K562 (cell line): Measurements from ENCODE around the gene ZNF296. TPM values are rescaled to one million over a fixed set of nuclear protein-coding genes. Genes with fewer than 3 reads are reported as not detected.
A peak's percentile ranks its signal among the peaks of the same experiment; 100 is the strongest.

Source experiments
- ATAC-seq: fragments of 200-7000 bp; cut with Tn5 transposase; 3 replicates; pipeline ENCODE4 v1.9.1; 2020; ENCODE audit warnings: moderate library complexity
- BruUV-seq: library from RNA; stranded (reverse); fragments of 400-500 nt; replicated peaks from 2 replicates; lab custom pipeline; 2021; lab: Mats Ljungman, UMichigan
- CTCF ChIA-PET: fragments of 300-600 bp; formaldehyde crosslinking; extraction: SDS; loops from one replicate; lab custom pipeline; 2021; ENCODE audit warnings: low intra/inter-chr PET ratio; lab: Yijun Ruan, JAX
- POLR2A ChIA-PET: fragments of 300-600, 350-650 bp; sonication (Branson Sonifier 250); formaldehyde crosslinking; extraction: SDS; loops from one replicate; lab custom pipeline; 2021; ENCODE audit warnings: antibody characterized with exemption, inconsistent platforms; lab: Yijun Ruan, JAX
- DNase-seq, 4 experiments: peaks; one replicate each; pipeline versions ENCODE4 v3.0.0 to v3.0.0-alpha.2; 2011 to 2018; ENCODE audit warnings: low spot score in 3 of 4, mixed read lengths in 3 of 4; ENCODE audit errors: extremely low read depth in 1 of 4
- FAIRE-seq: peaks from 2 replicates; lab custom pipeline; 2011; peaks lifted over from hg19 to GRCh38; lab: Jason Lieb, UNC
- H2AFZ ChIP-seq: 2 replicates; pipeline ENCODE4 v1.6.0; 2011; ENCODE audit warnings: low read depth, low read length, control low read depth, inconsistent platforms
- H3K27ac ChIP-seq: fragments of 200-600 bp; 3 replicates; pipeline ENCODE4 v1.8.0; 2011; ENCODE audit warnings: low read depth, mild to moderate bottlenecking, control low read depth, inconsistent platforms, low read length, moderate library complexity, mixed read lengths; ENCODE audit errors: extremely low read depth
- H3K27me3 ChIP-seq, 2 experiments: fragments of 300-600 bp in 1 of 2; 2 replicates in 1 of 2; 3 replicates in 1 of 2; pipeline versions ENCODE4 v1.6.0 to v1.8.0; 2011; ENCODE audit warnings: inconsistent platforms in 2 of 2, low read length in 2 of 2, mild to moderate bottlenecking in 1 of 2, mixed read lengths in 1 of 2, moderate library complexity in 1 of 2; ENCODE audit not compliant: control insufficient read depth in 2 of 2, insufficient read depth in 2 of 2
- H3K36me3 ChIP-seq: fragments of 300-600 bp; 3 replicates; pipeline ENCODE4 v1.8.0; 2011; ENCODE audit warnings: mild to moderate bottlenecking, low read length, inconsistent platforms; ENCODE audit not compliant: control insufficient read depth, insufficient read depth
- H3K4me1 ChIP-seq, 2 experiments: fragments of 200-600 bp in 1 of 2; replicated peaks in 1 of 2; 2 replicates in 1 of 2; 3 replicates in 1 of 2; pipeline versions ENCODE4 v1.5.1 to v1.8.0; 2011; ENCODE audit warnings: inconsistent platforms in 2 of 2, low read length in 2 of 2, mild to moderate bottlenecking in 1 of 2, mixed read lengths in 1 of 2, moderate library complexity in 1 of 2; ENCODE audit not compliant: control insufficient read depth in 2 of 2, insufficient read depth in 2 of 2
- H3K4me2 ChIP-seq: 2 replicates; pipeline ENCODE4 v1.6.1; 2011; ENCODE audit warnings: low read length, control low read depth, inconsistent platforms, mixed read lengths; ENCODE audit not compliant: insufficient read depth
- H3K4me3 ChIP-seq: fragments of 200-600 bp; sonication (generic), shearing (Covaris generic); 2 replicates; pipeline ENCODE4 v1.5.1; 2016; ENCODE audit warnings: control low read depth, inconsistent platforms
- H3K79me2 ChIP-seq: fragments of 200-600 bp; 3 replicates; pipeline ENCODE4 v1.8.0; 2011; ENCODE audit warnings: low read length, inconsistent platforms; ENCODE audit not compliant: control insufficient read depth, insufficient read depth
- H3K9ac ChIP-seq, 2 experiments: 2 replicates each; pipeline versions ENCODE4 v1.6.0 to v1.6.1; 2011; ENCODE audit warnings: low read depth in 2 of 2, low read length in 2 of 2, control low read depth in 1 of 2, inconsistent platforms in 1 of 2, mild to moderate bottlenecking in 1 of 2, mixed read lengths in 1 of 2; ENCODE audit not compliant: insufficient read depth in 1 of 2
- H3K9me1 ChIP-seq: one replicate; pipeline ENCODE4 v1.6.0; 2011; ENCODE audit warnings: inconsistent platforms, mild to moderate bottlenecking, low read length, moderate library complexity; ENCODE audit not compliant: control insufficient read depth, insufficient read depth
- H3K9me3 ChIP-seq: replicated peaks from 2 replicates; pipeline ENCODE4 v1.5.1; 2011; ENCODE audit warnings: low read depth, low read length, inconsistent platforms; ENCODE audit not compliant: control insufficient read depth, insufficient read depth
- H4K20me1 ChIP-seq: replicated peaks from 2 replicates; pipeline ENCODE4 v1.6.1; 2011; ENCODE audit warnings: low read length, inconsistent platforms, mixed read lengths; ENCODE audit not compliant: control insufficient read depth, insufficient read depth
- CBFA2T3 ChIP-seq: fragments of 450-650 bp; IDR thresholded peaks from 2 replicates; pipeline ENCODE4 v1.6.1; 2017
- CEBPG ChIP-seq, 3 experiments: fragments of 200-800 bp in 1 of 3; sonication (Bioruptor generic) in 1 of 3; sonication (generic) in 1 of 3; formaldehyde crosslinking in 1 of 3; IDR thresholded peaks in 2 of 3; conservative IDR thresholded peaks in 1 of 3; 2 replicates each; pipeline versions ENCODE4 v1.6.1 to v1.8.0; 2016 to 2022; ENCODE audit warnings: missing compliant biosample characterization in 2 of 3, missing genetic modification characterization in 2 of 3, mild to moderate bottlenecking in 1 of 3, missing genetic modification reagents in 1 of 3
- KLF6 ChIP-seq: fragments of 250-450 bp; sonication (Bioruptor Pico); IDR thresholded peaks from 2 replicates; pipeline ENCODE4 v1.4.0; 2020; ENCODE audit warnings: mild to moderate bottlenecking, moderate library complexity, borderline replicate concordance
- NR1H2 ChIP-seq: sonication (generic); formaldehyde crosslinking; IDR thresholded peaks from 2 replicates; pipeline ENCODE4 v1.4.0; 2020; ENCODE audit warnings: mild to moderate bottlenecking, missing genetic modification reagents
- POLR3A ChIP-seq: IDR thresholded peaks from 2 replicates; pipeline ENCODE4 v1.6.1; 2011; ENCODE audit warnings: borderline replicate concordance, mild to moderate bottlenecking, moderate library complexity; ENCODE audit not compliant: insufficient read length, insufficient read depth; ENCODE audit errors: extremely low read depth
- PPARD ChIP-seq: fragments of 250-450 bp; sonication (Bioruptor Pico); IDR thresholded peaks from 2 replicates; pipeline ENCODE4 v1.8.0; 2022; ENCODE audit warnings: inconsistent platforms, mild to moderate bottlenecking, moderate library complexity
- PRDM10 ChIP-seq: fragments of 450-650 bp; IDR thresholded peaks from 2 replicates; pipeline ENCODE4 v1.6.1; 2018; ENCODE audit not compliant: partially characterized antibody
- SMARCB1 ChIP-seq: IDR thresholded peaks from 2 replicates; pipeline ENCODE4 v1.6.1; 2011; ENCODE audit warnings: improper control_type of control experiment, low read depth; ENCODE audit not compliant: insufficient read length
- SMARCE1 ChIP-seq: fragments of 450-650 bp; IDR thresholded peaks from 2 replicates; pipeline ENCODE4 v1.7.1; 2016; ENCODE audit warnings: mild to moderate bottlenecking
- TRIM25 ChIP-seq: fragments of 450-650 bp; IDR thresholded peaks from 2 replicates; pipeline ENCODE4 v1.7.0; 2016; ENCODE audit warnings: borderline replicate concordance
- YY1 ChIP-seq, 3 experiments: IDR thresholded peaks; 2 replicates each; pipeline ENCODE4 v1.6.1; 2011; ENCODE audit warnings: low read length in 2 of 3, mild to moderate bottlenecking in 2 of 3, moderate library complexity in 2 of 3, borderline replicate concordance in 1 of 3, control low read depth in 1 of 3, low read depth in 1 of 3; ENCODE audit not compliant: insufficient read depth in 3 of 3, insufficient replicate concordance in 2 of 3, control insufficient read depth in 1 of 3, insufficient read length in 1 of 3; ENCODE audit errors: extremely low read depth in 1 of 3
- ZBTB1 ChIP-seq: sonication (generic); formaldehyde crosslinking; IDR thresholded peaks from 2 replicates; pipeline ENCODE4 v1.8.1; 2023; ENCODE audit warnings: missing genetic modification reagents, low read depth, mild to moderate bottlenecking, borderline replicate concordance
- ZNF212 ChIP-seq: fragments of 450-650 bp; formaldehyde crosslinking; IDR thresholded peaks from 2 replicates; pipeline ENCODE4 v1.4.0; 2020; ENCODE audit warnings: mild to moderate bottlenecking
- ZNF696 ChIP-seq: fragments of 250-450 bp; sonication (Bioruptor Pico); conservative IDR thresholded peaks from 2 replicates; pipeline ENCODE4 v1.4.0; 2020; ENCODE audit warnings: mild to moderate bottlenecking, moderate library complexity
- WGBS: fragments of 100-300 bp; shearing (Covaris generic); methylation state at CpG from one replicate; pipeline ENCODE4 v1.1.6; 2016; ENCODE audit warnings: low coverage, mixed read lengths; ENCODE audit not compliant: insufficient coverage; ENCODE audit errors: missing lambda C conversion rate; 5-methylcytosine and 5-hydroxymethylcytosine counted together
- in situ Hi-C: fragments of 300-500 bp; cut with MboI; formaldehyde crosslinking; loops from 4 replicates; pipeline ENCODE4 v1.15.0; 2018; ENCODE audit warnings: inconsistent platforms, mixed read lengths
- intact Hi-C: fragments of 100-400 bp; cut with micrococcal nuclease; formaldehyde crosslinking; loops from 2 replicates; pipeline ENCODE4 v1.14.2; 2022
- polyA plus RNA-seq, 8 experiments: library from polyadenylated mRNA; depleted of rRNA in 4 of 8; stranded (reverse) in 5 of 8; unstranded in 3 of 8; fragments of >200 nt; fragmentation: Nextera tagmentation in 2 of 8; fragmentation: Illumina TruSeq in 1 of 8; extraction: Ambion mirVana in 2 of 8; extraction: Trizol in 1 of 8; gene quantifications; 2 replicates each; pipeline versions ENCODE4 v1.2.1 to v1.2.3, GENCODE V29; 2011 to 2014; ENCODE audit warnings: inconsistent platforms in 1 of 8, missing spikeins in 1 of 8
- total RNA-seq, 7 experiments: library from RNA; depleted of rRNA in 6 of 7; stranded (reverse); fragments of >200 nt in 6 of 7; fragmentation: Illumina TruSeq in 2 of 7; extraction: Trizol in 2 of 7; gene quantifications; 2 replicates each; pipeline versions ENCODE4 v1.2.1 to v1.2.3, GENCODE V29; 2011 to 2021; ENCODE audit warnings: low replicate concordance in 1 of 7

Gene ZNF296
- total and polyA plus RNA-seq, 9 of the 15 experiments (the other 6 are each of a cell fraction or from before 2014, with no cell fraction given): 0.03 to 8.8 (median 0.47) TPM; not detected in 1

- intact Hi-C loops: no loop called here
- H2AFZ ChIP-seq: peak overlapping the region; percentile 80
- 59% methylated on average over 15 of the region's 15 CpGs for WGBS
- no peak for TF ChIP-seq ZNF696
- TF ChIP-seq NR1H2 (CRISPR knock-in tag): no peak
- TF ChIP-seq SMARCE1: 0 out of 2 replicates have a peak, but pooled peaks have one; percentile 4
- no peak for TF ChIP-seq ZNF212 (CRISPR knock-in tag)
- no peak for TF ChIP-seq SMARCB1
- TF ChIP-seq PPARD (CRISPR knock-in tag): no peak
- no peak for TF ChIP-seq CBFA2T3
- 0 out of 2 replicates have a peak, but pooled peaks have one; percentile 23 for TF ChIP-seq TRIM25
- TF ChIP-seq YY1 (IDR thresholded peaks at IDR 0.05; ENCODE audit: borderline replicate concordance in 1 of 3, control insufficient read depth in 1 of 3, extremely low read depth in 1 of 3, insufficient read depth in 3 of 3, insufficient read length in 1 of 3, insufficient replicate concordance in 2 of 3, low read depth in 1 of 3, low read length in 2 of 3): peak in 1 of 3 experiments; percentile 23
- no peak for TF ChIP-seq ZBTB1
- TF ChIP-seq PRDM10: no peak
- no peak for TF ChIP-seq KLF6 (CRISPR knock-in tag)
- no peak for TF ChIP-seq POLR3A
- TF ChIP-seq CEBPG (CRISPR knock-in tag; IDR thresholded peaks at IDR 0.05): no peak
- TF ChIP-seq CEBPG (tag; conservative IDR thresholded peaks at IDR 0.05 in 1 of 2, IDR thresholded peaks at IDR 0.05 in 1 of 2): no peak
These were observed 813 bp upstream of the ZNF296 start for GRCh38 chr19:45076851-45077730.

More at GRCh38 chr19:45076851-45077730, 813 bp upstream of the ZNF296 start:
- in situ Hi-C loops: no loop called here
- Histone ChIP-seq H3K79me2 (peaks cover 58% of the 10 kb centered on the region), H3K4me2 (peak overlapping the region; percentile 74), H3K9me3 (no peaks in the 10 kb centered on the region), H3K4me1 (peaks cover 25 to 51% of the 10 kb centered on the region in 2 experiments), H3K9ac (peak overlapping the region; percentile 43 to 92; a peak in 3 of 4 replicates), H3K4me3 (peak overlapping the region; percentile 77), H3K27me3 (no peaks in the 10 kb centered on the region), H3K9me1 (no peaks in the 10 kb centered on the region), H3K27ac (peak overlapping the region; percentile 79), H3K36me3 (peaks cover 32% of the 10 kb centered on the region; the same call in 2 of the 3 replicates), H4K20me1 (peaks cover 3% of the 10 kb centered on the region; the same call in 1 of the 2 replicates)
- DNase-seq (peak in 1 of 4 experiments; percentile 45), FAIRE-seq (no peak), ATAC-seq (no peak)
- ChIA-PET CTCF (no interaction called here), POLR2A (interaction anchor here (0.7 kb wide), 1 partner anchor 91 kb away, joined by 3 read pairs; no protein-coding TSS in a partner anchor)
- BruUV-seq: no TSS peak
